HepG2 (cell line): ENCODE measurements around the gene GALR3. TPM values are rescaled to one million over a fixed set of nuclear protein-coding genes. Genes with fewer than 3 reads are reported as not detected.

Experiments used
- CHD4 ChIP-seq: fragments of 200-600 bp; sonication (generic); IDR thresholded peaks from 2 replicates; pipeline ENCODE4 v1.7.0; 2017; ENCODE audit warnings: mild to moderate bottlenecking, low read length, borderline replicate concordance
- KMT2B ChIP-seq: IDR thresholded peaks from 2 replicates; pipeline ENCODE4 v1.6.1; 2016; ENCODE audit warnings: missing genetic modification reagents, missing compliant biosample characterization
- NCOA2 ChIP-seq: sonication (generic); formaldehyde crosslinking; IDR thresholded peaks from 2 replicates; pipeline ENCODE4 v1.8.0; 2022; ENCODE audit warnings: inconsistent platforms
- NFE2L1 ChIP-seq: sonication (generic); formaldehyde crosslinking; IDR thresholded peaks from 2 replicates; pipeline ENCODE4 v1.4.0; 2020; ENCODE audit warnings: missing genetic modification reagents, mild to moderate bottlenecking, borderline replicate concordance
- NONO ChIP-seq, 2 experiments: fragments of 450-650 bp in 1 of 2; sonication (generic) in 1 of 2; formaldehyde crosslinking in 1 of 2; IDR thresholded peaks in 1 of 2; conservative IDR thresholded peaks in 1 of 2; 2 replicates each; pipeline versions ENCODE4 v1.6.1 to v1.8.0; 2017 to 2022; ENCODE audit warnings: mild to moderate bottlenecking in 1 of 2, missing genetic modification reagents in 1 of 2, moderate library complexity in 1 of 2
- RCOR2 ChIP-seq: IDR thresholded peaks from 2 replicates; pipeline ENCODE4 v1.6.1; 2016; ENCODE audit warnings: missing biosample characterization, missing genetic modification reagents
- RNF2 ChIP-seq: fragments of 450-650 bp; conservative IDR thresholded peaks from 2 replicates; pipeline ENCODE4 v1.6.1; 2016; ENCODE audit warnings: low read depth
- U2AF2 ChIP-seq: fragments of 200-400 bp; formaldehyde crosslinking; IDR thresholded peaks from 2 replicates; pipeline ENCODE4 v1.6.1; 2017; ENCODE audit warnings: low read depth, mild to moderate bottlenecking, low read length
- ZC3H4 ChIP-seq: sonication (generic); formaldehyde crosslinking; IDR thresholded peaks from 2 replicates; pipeline ENCODE4 v1.4.0; 2020; ENCODE audit warnings: missing genetic modification reagents, borderline replicate concordance
- ZIK1 ChIP-seq: sonication (generic); formaldehyde crosslinking; IDR thresholded peaks from 2 replicates; pipeline ENCODE4 v1.5.0; 2020; ENCODE audit warnings: mild to moderate bottlenecking, low read depth, missing genetic modification reagents, borderline replicate concordance
- ZNF564 ChIP-seq: sonication (generic); formaldehyde crosslinking; IDR thresholded peaks from 2 replicates; pipeline ENCODE4 v1.8.1; 2023; ENCODE audit warnings: mild to moderate bottlenecking, missing genetic modification reagents
- ZNF607 ChIP-seq: sonication (generic); formaldehyde crosslinking; IDR thresholded peaks from 2 replicates; pipeline ENCODE4 v1.5.1; 2020; ENCODE audit warnings: missing genetic modification reagents, mild to moderate bottlenecking, borderline replicate concordance
- ZNF615 ChIP-seq: sonication (generic); formaldehyde crosslinking; IDR thresholded peaks from 2 replicates; pipeline ENCODE4 v1.5.0; 2020; ENCODE audit warnings: mild to moderate bottlenecking, missing genetic modification reagents, borderline replicate concordance
- ZNF616 ChIP-seq: sonication (generic); formaldehyde crosslinking; IDR thresholded peaks from 2 replicates; pipeline ENCODE4 v1.5.0; 2020; ENCODE audit warnings: low read depth, mild to moderate bottlenecking, missing genetic modification reagents
- ZNF724P ChIP-seq: sonication (generic); formaldehyde crosslinking; IDR thresholded peaks from 2 replicates; pipeline ENCODE4 v1.8.0; 2022; ENCODE audit warnings: missing genetic modification reagents, borderline replicate concordance
- ZSCAN29 ChIP-seq: sonication (generic); formaldehyde crosslinking; conservative IDR thresholded peaks from 2 replicates; pipeline ENCODE4 v1.4.0; 2020; ENCODE audit warnings: mild to moderate bottlenecking, missing genetic modification reagents
- polyA plus RNA-seq, 8 experiments: library from polyadenylated mRNA; depleted of rRNA in 3 of 8; stranded (reverse) in 7 of 8; unstranded in 1 of 8; fragments of >200 nt; fragmentation: Illumina TruSeq in 4 of 8; extraction: Trizol in 4 of 8; gene quantifications; 2 replicates each; pipeline versions ENCODE4 v1.2.1 to v1.2.3, GENCODE V29; 2011 to 2016; ENCODE audit warnings: low read depth in 4 of 8, missing spikeins in 1 of 8, mixed read lengths in 1 of 8; ENCODE audit not compliant: insufficient read depth in 1 of 8
- total RNA-seq, 5 experiments: library from RNA; depleted of rRNA; stranded (reverse); fragments of >200 nt; fragmentation: Illumina TruSeq; extraction: Trizol; gene quantifications; 2 replicates each; pipeline ENCODE4 v1.2.3, GENCODE V29; 2016; ENCODE audit warnings: low read depth in 1 of 5
- TF ChIP-seq, protein P1 (sequence below): sonication (generic); formaldehyde crosslinking; IDR thresholded peaks from 2 replicates; pipeline ENCODE4 v1.4.0; 2020; ENCODE audit warnings: missing genetic modification reagents
- TF ChIP-seq, protein P2 (sequence below), 2 experiments: sonication (generic) in 1 of 2; formaldehyde crosslinking in 1 of 2; IDR thresholded peaks; 2 replicates each; pipeline versions ENCODE4 v1.4.0 to v1.6.1; 2016 to 2020; ENCODE audit warnings: borderline replicate concordance in 1 of 2, low read depth in 1 of 2, mild to moderate bottlenecking in 1 of 2, missing genetic modification reagents in 1 of 2

The GALR3 gene
- total and polyA plus RNA-seq, 2 of the 13 experiments (the other 11 are each of a cell fraction or from before 2014, with no cell fraction given), result 0.13 TPM; not detected in 1

DNA sequence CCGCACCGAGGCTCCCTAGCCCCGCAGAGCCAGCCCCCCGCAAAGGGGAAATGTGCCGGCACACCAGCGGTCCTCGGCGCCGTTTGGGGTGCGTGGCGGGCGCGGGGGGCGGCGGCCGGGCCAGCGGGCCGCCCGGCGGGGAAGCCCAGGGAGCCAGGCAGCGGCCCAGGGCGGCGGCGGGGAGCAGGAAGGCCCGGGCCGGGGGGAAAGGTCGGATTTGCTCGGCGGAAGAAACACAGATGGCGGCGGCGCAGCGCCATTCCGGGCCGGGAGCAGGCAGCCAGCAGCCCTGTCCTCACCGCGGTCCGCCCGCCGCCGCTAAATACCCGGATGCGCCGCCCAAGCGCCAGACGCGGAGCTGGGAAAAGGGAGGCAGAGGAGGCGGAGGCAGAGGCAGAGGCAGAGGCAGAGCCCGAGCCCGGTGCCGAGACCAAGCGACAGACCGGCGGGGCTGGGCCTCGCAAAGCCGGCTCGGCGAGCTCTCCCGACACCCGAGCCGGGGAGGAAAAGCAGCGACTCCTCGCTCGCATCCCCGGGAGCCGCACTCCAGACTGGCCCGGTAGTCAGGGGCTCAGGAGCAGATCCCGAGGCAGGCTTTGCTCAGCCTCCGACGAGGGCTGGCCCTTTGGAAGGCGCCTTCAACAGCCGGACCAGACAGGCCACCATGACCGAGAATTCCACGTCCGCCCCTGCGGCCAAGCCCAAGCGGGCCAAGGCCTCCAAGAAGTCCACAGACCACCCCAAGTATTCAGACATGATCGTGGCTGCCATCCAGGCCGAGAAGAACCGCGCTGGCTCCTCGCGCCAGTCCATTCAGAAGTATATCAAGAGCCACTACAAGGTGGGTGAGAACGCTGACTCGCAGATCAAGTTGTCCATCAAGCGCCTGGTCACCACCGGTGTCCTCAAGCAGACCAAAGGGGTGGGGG lies 18.0 kb upstream of the GALR3 start (continued):
- TF ChIP-seq, protein P1, sequence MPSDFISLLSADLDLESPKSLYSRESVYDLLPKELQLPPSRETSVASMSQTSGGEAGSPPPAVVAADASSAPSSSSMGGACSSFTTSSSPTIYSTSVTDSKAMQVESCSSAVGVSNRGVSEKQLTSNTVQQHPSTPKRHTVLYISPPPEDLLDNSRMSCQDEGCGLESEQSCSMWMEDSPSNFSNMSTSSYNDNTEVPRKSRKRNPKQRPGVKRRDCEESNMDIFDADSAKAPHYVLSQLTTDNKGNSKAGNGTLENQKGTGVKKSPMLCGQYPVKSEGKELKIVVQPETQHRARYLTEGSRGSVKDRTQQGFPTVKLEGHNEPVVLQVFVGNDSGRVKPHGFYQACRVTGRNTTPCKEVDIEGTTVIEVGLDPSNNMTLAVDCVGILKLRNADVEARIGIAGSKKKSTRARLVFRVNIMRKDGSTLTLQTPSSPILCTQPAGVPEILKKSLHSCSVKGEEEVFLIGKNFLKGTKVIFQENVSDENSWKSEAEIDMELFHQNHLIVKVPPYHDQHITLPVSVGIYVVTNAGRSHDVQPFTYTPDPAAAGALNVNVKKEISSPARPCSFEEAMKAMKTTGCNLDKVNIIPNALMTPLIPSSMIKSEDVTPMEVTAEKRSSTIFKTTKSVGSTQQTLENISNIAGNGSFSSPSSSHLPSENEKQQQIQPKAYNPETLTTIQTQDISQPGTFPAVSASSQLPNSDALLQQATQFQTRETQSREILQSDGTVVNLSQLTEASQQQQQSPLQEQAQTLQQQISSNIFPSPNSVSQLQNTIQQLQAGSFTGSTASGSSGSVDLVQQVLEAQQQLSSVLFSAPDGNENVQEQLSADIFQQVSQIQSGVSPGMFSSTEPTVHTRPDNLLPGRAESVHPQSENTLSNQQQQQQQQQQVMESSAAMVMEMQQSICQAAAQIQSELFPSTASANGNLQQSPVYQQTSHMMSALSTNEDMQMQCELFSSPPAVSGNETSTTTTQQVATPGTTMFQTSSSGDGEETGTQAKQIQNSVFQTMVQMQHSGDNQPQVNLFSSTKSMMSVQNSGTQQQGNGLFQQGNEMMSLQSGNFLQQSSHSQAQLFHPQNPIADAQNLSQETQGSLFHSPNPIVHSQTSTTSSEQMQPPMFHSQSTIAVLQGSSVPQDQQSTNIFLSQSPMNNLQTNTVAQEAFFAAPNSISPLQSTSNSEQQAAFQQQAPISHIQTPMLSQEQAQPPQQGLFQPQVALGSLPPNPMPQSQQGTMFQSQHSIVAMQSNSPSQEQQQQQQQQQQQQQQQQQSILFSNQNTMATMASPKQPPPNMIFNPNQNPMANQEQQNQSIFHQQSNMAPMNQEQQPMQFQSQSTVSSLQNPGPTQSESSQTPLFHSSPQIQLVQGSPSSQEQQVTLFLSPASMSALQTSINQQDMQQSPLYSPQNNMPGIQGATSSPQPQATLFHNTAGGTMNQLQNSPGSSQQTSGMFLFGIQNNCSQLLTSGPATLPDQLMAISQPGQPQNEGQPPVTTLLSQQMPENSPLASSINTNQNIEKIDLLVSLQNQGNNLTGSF, result peak; percentile 48; the same call in 1 of the 2 replicates
- TF ChIP-seq NONO (IDR thresholded peaks at IDR 0.05), result no peak
- TF ChIP-seq NONO (CRISPR knock-in tag; conservative IDR thresholded peaks at IDR 0.05), result peak; percentile 75
- TF ChIP-seq KMT2B (CRISPR knock-in tag), result peak; percentile 37; the same call in 1 of the 2 replicates
- peak; percentile 47; the same call in 1 of the 2 replicates for TF ChIP-seq ZNF724P (CRISPR knock-in tag)
- TF ChIP-seq U2AF2, result no peak
- TF ChIP-seq, protein P2, sequence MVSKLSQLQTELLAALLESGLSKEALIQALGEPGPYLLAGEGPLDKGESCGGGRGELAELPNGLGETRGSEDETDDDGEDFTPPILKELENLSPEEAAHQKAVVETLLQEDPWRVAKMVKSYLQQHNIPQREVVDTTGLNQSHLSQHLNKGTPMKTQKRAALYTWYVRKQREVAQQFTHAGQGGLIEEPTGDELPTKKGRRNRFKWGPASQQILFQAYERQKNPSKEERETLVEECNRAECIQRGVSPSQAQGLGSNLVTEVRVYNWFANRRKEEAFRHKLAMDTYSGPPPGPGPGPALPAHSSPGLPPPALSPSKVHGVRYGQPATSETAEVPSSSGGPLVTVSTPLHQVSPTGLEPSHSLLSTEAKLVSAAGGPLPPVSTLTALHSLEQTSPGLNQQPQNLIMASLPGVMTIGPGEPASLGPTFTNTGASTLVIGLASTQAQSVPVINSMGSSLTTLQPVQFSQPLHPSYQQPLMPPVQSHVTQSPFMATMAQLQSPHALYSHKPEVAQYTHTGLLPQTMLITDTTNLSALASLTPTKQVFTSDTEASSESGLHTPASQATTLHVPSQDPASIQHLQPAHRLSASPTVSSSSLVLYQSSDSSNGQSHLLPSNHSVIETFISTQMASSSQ (IDR thresholded peaks at IDR 0.05; ENCODE audit: low read depth), result no peak
- TF ChIP-seq, protein P2 (CRISPR knock-in tag; IDR thresholded peaks at IDR 0.05; ENCODE audit: borderline replicate concordance), result 0 out of 2 replicates have a peak, but pooled peaks have one; percentile 21
- TF ChIP-seq ZC3H4 (CRISPR knock-in tag), result no peak
- no peak for TF ChIP-seq RCOR2
- TF ChIP-seq ZSCAN29 (CRISPR knock-in tag), result 0 out of 2 replicates have a peak, but pooled peaks have one; percentile 36
- TF ChIP-seq NFE2L1 (CRISPR knock-in tag), result no peak; the same call in 1 of the 2 replicates
- peak; percentile 78; the same call in 1 of the 2 replicates for TF ChIP-seq ZNF564 (CRISPR knock-in tag)
- TF ChIP-seq NCOA2 (CRISPR knock-in tag), result peak; percentile 38
- no peak for TF ChIP-seq RNF2
- TF ChIP-seq ZIK1, result 0 out of 2 replicates have a peak, but pooled peaks have one; percentile 49
- no peak for TF ChIP-seq ZNF615 (CRISPR knock-in tag)
- TF ChIP-seq CHD4, result no peak
- TF ChIP-seq ZNF616 (CRISPR knock-in tag), result no peak
- peak; percentile 48 for TF ChIP-seq ZNF607 (CRISPR knock-in tag)
